Panc1 (cell line): ENCODE results near the gene UPK2. TPM values are rescaled to one million over a fixed set of nuclear protein-coding genes. Genes with fewer than 3 reads are reported as not detected.
"Not testable (repeated sequence)": the region's sequence is repeated elsewhere in the genome, so short reads cannot be mapped to it uniquely, and the experiment has no call there.

Experiments
- ATAC-seq: fragments of 200-7000 bp; cut with Tn5 transposase; 2 replicates; pipeline ENCODE4 v1.9.1; 2020; ENCODE audit warnings: mild to moderate bottlenecking, moderate library complexity
- BruUV-seq: library from RNA; stranded (reverse); fragments of 400-500 nt; replicated peaks from 2 replicates; lab custom pipeline; 2021; lab: Mats Ljungman, UMichigan
- CTCF ChIA-PET: fragments of 300-600 bp; sonication (Branson Sonifier 250); formaldehyde crosslinking; loops from one replicate; lab custom pipeline; 2022; ENCODE audit warnings: antibody characterized with exemption; lab: Charles Lee
- POLR2A ChIA-PET: fragments of 300-600 bp; sonication (Branson Sonifier 250); formaldehyde crosslinking; loops from one replicate; lab custom pipeline; 2022; ENCODE audit warnings: antibody characterized with exemption; lab: Charles Lee
- DNase-seq: peaks from one replicate; pipeline ENCODE4 v3.0.0-alpha.2; 2010; ENCODE audit warnings: low read depth, low spot score
- H3K27ac ChIP-seq: 2 replicates; pipeline ENCODE4 v1.5.1; 2011; ENCODE audit warnings: mild to moderate bottlenecking, low read length, inconsistent platforms
- H3K27me3 ChIP-seq: fragments of 200-500 bp; sonication (Bioruptor generic); 2 replicates; pipeline ENCODE4 v1.6.0; 2014; ENCODE audit warnings: low read length, inconsistent platforms; ENCODE audit not compliant: control insufficient read depth, insufficient read depth
- H3K36me3 ChIP-seq: fragments of 200-500 bp; sonication (Bioruptor generic); 2 replicates; pipeline ENCODE4 v1.5.1; 2014; ENCODE audit warnings: inconsistent platforms, mild to moderate bottlenecking, low read length, moderate library complexity; ENCODE audit not compliant: control insufficient read depth, insufficient read depth
- H3K4me1 ChIP-seq: 2 replicates; pipeline ENCODE4 v1.5.1; 2011; ENCODE audit warnings: inconsistent platforms, mild to moderate bottlenecking, low read length, moderate library complexity; ENCODE audit not compliant: control insufficient read depth, insufficient read depth
- H3K4me3 ChIP-seq, 2 experiments: 2 replicates each; pipeline ENCODE4 v1.5.1; 2011 to 2012; ENCODE audit warnings: low read depth in 2 of 2, low read length in 2 of 2, mild to moderate bottlenecking in 2 of 2, inconsistent platforms in 1 of 2, moderate library complexity in 1 of 2
- H3K9me3 ChIP-seq: fragments of 200-500 bp; sonication (Bioruptor generic); 2 replicates; pipeline ENCODE4 v1.5.1; 2014; ENCODE audit warnings: low read depth, mild to moderate bottlenecking, inconsistent platforms, low read length, moderate library complexity; ENCODE audit not compliant: control insufficient read depth, insufficient read depth
- CTCF ChIP-seq: fragments of 450-650 bp; IDR thresholded peaks from 2 replicates; pipeline ENCODE4 v1.5.1; 2017; ENCODE audit warnings: mild to moderate bottlenecking
- POLR2AphosphoS5 ChIP-seq: IDR thresholded peaks from 2 replicates; pipeline ENCODE4 v1.6.1; 2012; ENCODE audit warnings: mild to moderate bottlenecking, low read depth, low read length, moderate library complexity
- SIN3A ChIP-seq: IDR thresholded peaks from 2 replicates; pipeline ENCODE4 v1.6.1; 2012; ENCODE audit warnings: low read depth, mild to moderate bottlenecking, low read length, moderate library complexity, borderline replicate concordance; ENCODE audit not compliant: insufficient read depth
- TCF7L2 ChIP-seq: IDR thresholded peaks from 2 replicates; pipeline ENCODE4 v1.6.1; 2011; ENCODE audit warnings: mild to moderate bottlenecking, low read depth, low read length, inconsistent platforms
- in situ Hi-C: cut with HindIII; loops from 2 replicates; pipeline ENCODE4 v1.10.0; 2016; ENCODE audit warnings: low sequenced_read_pairs, low pct_unique_long_range_greater_than_20kb
- intact Hi-C: fragments of 100-400 bp; cut with micrococcal nuclease; formaldehyde crosslinking; loops from one replicate; pipeline ENCODE4 v1.10.0; 2022; ENCODE audit not compliant: unreplicated experiment
- total RNA-seq: library from RNA; stranded (reverse); gene quantifications from one replicate; pipeline ENCODE4 v1.2.1, GENCODE V29; 2021; ENCODE audit not compliant: unreplicated experiment

The UPK2 gene
- total RNA-seq, 1 experiment from 2014 or later = 0.92 TPM

- Histone ChIP-seq H3K27me3 (no peaks in the 10 kb centered on the region), H3K36me3 (no peaks in the 10 kb centered on the region), H3K27ac (no peak overlapping the region), H3K4me3 (no peak overlapping the region), H3K9me3 (no peaks in the 10 kb centered on the region), H3K4me1 (no peaks in the 10 kb centered on the region)
- in situ Hi-C loops (no loop called here), intact Hi-C loops (no loop called here)
- no TSS peak for BruUV-seq
- no peak for ATAC-seq
- ChIA-PET CTCF (interaction anchor here (1.2 kb wide), 1 partner anchor 9 kb away, joined by 3 read pairs; no protein-coding TSS in a partner anchor), POLR2A (interaction anchor here (0.7 kb wide), 1 partner anchor 313 kb away, joined by 4 read pairs; no protein-coding TSS in a partner anchor)
- TF ChIP-seq TCF7L2 (no peak), CTCF (no peak)
- no peak for DNase-seq
Observed at GRCh38 chr11:118988280-118988679, 32.2 kb downstream of the UPK2 start.

- BruUV-seq, CTCF ChIA-PET, POLR2A ChIA-PET, DNase-seq, in situ Hi-C loops, ATAC-seq, H3K27me3 ChIP-seq, H3K4me1 ChIP-seq, H3K4me3 ChIP-seq, H3K9me3 ChIP-seq, intact Hi-C loops, H3K36me3 ChIP-seq, H3K27ac ChIP-seq: not testable (repeated sequence)
Observed at GRCh38 chr11:118991486-118992038, 35.5 kb downstream of the UPK2 start.

- in situ Hi-C loops (no loop called here), intact Hi-C loops (no loop called here)
- Histone ChIP-seq H3K27ac (peak overlapping the region; percentile 83), H3K4me3 (peak overlapping the region; percentile 75 to 91), H3K36me3 (peaks cover 14% of the 10 kb centered on the region), H3K27me3 (no peaks in the 10 kb centered on the region), H3K9me3 (no peaks in the 10 kb centered on the region), H3K4me1 (peaks cover 16% of the 10 kb centered on the region)
- peak; percentile 16 for ATAC-seq
- no peak for TF ChIP-seq TCF7L2
- TF ChIP-seq POLR2AphosphoS5 = no peak
- no peak for TF ChIP-seq SIN3A
- no peak for DNase-seq
- POLR2A ChIA-PET = interaction anchor here (0.6 kb wide), 2 partner anchors 47 to 425 kb away, joined by 4 to 8 read pairs; partner anchors contain the start of gene ARCN1
- BruUV-seq = TSS peak; percentile 82
- CTCF ChIA-PET = interaction anchor here (1.0 kb wide), 1 partner anchor 8 kb away, joined by 3 read pairs; no protein-coding TSS in a partner anchor
Observed at GRCh38 chr11:118996926-118997626, 41.0 kb downstream of the UPK2 start.
